ENCODE measurements around the gene MYO16. TPM values are rescaled to one million over a fixed set of nuclear protein-coding genes. Genes with fewer than 3 reads are reported as not detected.
"Not testable (repeated sequence)": the region's sequence is repeated elsewhere in the genome, so short reads cannot be mapped to it uniquely, and the experiment has no call there.

MYO16 gene
- total RNA-seq, 1 donor from 2014 or later = 0.92 TPM

DNA sequence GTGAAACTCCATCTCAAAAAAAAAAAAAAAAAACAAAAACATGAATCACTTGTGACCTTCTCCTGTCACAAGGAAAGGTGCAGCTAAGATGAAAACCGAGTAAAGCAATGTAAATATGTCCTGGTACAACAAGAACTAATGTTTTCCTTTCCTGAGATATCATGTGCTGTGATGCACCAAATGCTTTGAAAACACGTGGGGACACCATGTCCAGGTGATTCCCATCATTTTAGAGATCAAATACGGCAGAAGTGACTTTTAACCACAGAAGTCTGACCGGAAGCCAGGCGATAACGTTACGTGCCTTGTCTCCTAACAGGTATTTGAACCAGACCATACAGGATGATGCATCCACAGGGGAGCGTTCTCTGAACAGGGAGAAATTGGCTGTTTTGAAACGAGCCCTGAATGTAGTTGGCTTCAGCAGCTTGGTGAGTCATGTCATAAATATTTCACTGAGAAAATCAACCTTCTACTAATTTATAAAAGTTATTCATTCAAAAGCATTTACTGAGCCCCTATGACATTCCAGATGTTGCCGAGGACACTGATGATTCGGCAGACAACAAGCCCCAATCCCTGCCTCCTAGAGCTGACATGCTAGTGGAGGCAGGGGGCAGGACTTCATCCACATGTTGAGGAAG lies 328.1 kb downstream of the MYO16 start:
- intact Hi-C loops (cut with DNase I) = no loop called here
- DNase-seq (ENCODE audit: low spot score) = no peak

DNA sequence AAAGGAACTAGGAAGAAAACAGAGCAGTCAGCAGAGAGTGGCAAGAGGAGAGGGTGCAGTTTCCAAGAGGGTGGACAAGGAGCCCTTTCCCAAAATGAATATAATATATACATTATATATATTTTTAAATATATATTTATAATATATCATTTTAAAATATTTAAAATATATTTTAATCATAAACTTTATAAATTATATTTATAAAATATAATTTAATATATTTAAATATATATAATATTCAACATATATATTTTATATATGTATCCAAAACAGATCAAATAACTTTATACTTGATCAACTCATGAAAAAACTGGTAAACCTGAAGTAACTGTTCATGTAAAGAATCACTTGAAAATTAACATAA lies 328.6 kb downstream of the MYO16 start:
- intact Hi-C loops (cut with DNase I) = no loop called here
- DNase-seq (ENCODE audit: low spot score) = no peak

DNA sequence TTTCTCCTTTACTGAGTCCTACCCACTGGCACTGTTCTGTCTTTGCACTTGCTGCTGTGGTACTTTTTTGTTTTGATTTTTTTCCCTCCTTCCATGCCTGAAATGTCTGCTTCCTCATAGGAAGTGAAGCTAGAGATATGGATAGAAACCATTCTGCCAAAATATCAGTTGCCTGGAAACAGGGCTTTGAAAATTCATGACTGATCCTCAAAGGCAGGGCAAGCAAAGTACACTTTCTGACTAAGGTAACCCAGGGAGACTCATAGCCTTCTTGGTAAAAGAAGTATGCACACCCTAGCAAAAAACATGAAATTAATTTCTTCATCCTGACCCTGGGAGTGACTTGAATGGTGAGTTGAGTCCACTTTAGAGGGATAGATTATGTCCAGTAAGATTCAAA lies 329.8 kb downstream of the MYO16 start:
- DNase-seq (ENCODE audit: low spot score) = no peak
- intact Hi-C loops (cut with DNase I) = no loop called here

DNA sequence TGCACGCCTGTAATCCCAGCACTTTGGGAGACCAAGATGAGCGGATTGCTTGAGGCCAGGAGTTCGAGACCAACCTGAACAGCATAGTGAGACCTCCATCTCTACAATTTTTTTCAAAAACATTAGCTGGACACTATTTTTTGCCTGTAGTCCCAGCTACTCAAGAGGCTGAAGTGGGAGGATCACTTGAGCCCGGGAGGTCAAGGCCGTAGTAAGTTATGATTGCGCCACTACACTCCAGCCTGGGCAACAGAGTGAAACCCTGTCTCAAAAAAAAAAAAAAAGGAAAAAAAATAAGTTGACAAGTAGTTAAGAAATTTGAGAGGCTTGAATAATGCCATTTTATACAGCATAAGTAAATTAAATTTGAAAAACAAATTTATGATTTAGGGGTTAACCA lies 330.6 kb downstream of the MYO16 start:
- intact Hi-C loops (cut with DNase I) = loop anchor here (5.0 to 10.0 kb wide), 4 partner anchors 165 to 1177 kb away; no protein-coding TSS in a partner anchor

DNA sequence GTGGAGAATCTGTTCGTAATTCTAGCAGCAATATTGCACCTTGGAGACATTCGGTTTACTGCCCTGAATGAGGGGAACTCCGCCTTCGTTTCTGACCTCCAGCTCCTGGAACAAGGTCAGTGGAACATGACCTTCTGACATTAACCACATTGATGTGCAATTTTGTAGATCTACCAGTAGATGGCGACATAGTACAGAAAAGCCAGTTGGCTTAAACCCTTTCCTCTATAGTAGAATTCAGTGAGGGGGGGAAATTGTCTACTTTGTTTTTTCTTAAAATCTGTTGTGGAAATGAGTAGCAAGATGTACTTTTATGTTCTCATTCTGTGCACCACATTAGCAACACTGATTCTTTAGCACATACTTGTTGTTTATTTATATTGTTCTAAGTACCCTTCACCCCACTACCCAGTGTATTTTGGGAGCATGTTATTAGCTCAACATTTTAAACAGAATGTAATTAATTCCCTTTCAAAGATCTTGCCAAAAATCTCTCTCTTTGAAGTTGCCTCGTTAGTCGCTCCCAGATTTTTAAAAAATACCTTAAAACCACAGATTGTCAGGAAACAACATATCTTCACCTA lies 332.2 kb downstream of the MYO16 start:
- DNase-seq (ENCODE audit: low spot score) = no peak
- intact Hi-C loops (cut with DNase I) = loop anchor here (5.0 to 10.0 kb wide), 4 partner anchors 163 to 1176 kb away; no protein-coding TSS in a partner anchor

More for the DNA sequence above, 330.6 kb downstream of the MYO16 start:
- no peak for DNase-seq (ENCODE audit: low spot score)

DNA sequence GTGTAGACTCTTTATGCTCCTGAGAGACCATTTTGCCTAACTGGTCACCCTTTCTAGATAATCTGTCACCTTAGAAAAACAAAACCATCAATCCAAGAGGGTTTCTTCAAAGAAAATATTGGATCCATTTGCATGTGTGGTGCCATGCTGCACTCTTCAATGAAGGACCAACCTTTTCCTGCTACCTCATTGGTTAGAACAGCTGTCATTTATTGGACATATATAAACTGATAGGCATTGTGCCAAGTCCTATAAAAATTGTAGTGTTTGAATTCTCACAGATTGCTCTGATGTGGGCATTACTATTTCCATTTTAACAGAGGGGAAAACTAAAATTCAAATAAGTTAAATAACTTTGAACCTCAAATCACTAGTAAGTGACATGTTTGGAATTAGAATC lies 333.2 kb downstream of the MYO16 start:
- intact Hi-C loops (cut with DNase I) = loop anchor here (5.0 to 10.0 kb wide), 4 partner anchors 162 to 1175 kb away; no protein-coding TSS in a partner anchor

DNA sequence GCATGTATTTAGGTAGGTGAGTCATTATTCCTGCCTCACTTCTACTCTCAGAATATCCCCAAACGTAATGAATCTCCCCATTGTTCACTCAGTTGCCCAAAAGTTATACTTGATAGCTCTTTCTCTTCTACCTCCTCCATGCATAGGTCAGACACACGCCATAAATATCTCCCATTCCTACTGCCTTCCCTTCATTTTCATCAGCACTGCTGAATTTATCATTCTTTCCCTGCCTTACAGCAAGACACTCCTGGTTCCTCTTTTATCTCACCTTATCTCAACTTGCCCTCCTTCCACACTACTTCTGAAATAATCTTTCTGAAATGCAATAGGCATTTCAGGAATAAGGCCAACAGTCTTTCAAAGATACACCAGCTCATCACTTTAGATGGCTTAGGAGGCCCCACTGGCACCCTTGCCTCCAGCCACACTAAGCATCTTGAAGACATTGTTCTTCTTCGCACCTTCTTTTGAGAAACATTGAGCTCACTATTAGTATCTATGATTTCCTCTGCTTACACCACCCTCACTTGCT lies 333.9 kb downstream of the MYO16 start:
- intact Hi-C loops (cut with DNase I) = loop anchor here (5.0 to 10.0 kb wide), 4 partner anchors 161 to 1174 kb away; no protein-coding TSS in a partner anchor
- no peak for DNase-seq (ENCODE audit: low spot score)

More for the DNA sequence above, 333.2 kb downstream of the MYO16 start:
- no peak for DNase-seq (ENCODE audit: low spot score)

DNA sequence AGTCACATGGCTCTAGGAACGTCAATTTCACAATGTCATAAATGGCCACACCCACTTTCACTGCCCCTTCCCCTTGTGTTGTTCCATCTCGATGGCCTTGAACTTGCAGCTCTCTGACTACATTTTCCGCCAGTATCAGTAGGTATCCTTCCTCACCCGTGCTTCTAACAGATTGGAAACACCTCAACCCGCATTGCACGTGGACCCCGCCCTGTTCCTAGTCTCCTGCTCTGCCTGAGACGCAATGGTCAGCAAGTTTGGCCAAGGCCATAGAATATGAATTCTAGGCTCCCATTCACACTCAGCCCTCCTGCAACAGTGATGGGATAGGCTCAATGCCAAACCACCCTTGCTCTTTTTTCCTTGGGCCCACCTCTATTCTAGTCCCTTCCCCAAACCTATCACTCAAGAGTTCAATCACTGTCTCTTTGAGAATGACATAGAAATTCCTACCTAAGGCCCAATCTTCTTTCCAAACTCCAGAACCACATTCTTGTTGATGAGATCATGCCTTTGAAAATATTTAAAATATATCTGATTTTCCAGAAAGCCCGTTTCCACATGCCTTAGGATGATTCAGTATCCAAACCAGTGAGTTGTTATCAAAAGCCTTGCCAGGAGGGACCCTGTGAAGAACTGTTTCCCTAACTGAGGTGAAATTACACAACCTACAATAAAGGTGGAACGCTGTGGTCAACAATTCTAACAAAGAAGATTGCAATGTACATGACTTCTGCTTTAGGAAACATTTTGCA lies 334.6 kb downstream of the MYO16 start:
- no peak for DNase-seq (ENCODE audit: low spot score)
- intact Hi-C loops (cut with DNase I) = loop anchor here (5.0 to 10.0 kb wide), 4 partner anchors 161 to 1173 kb away; no protein-coding TSS in a partner anchor

DNA sequence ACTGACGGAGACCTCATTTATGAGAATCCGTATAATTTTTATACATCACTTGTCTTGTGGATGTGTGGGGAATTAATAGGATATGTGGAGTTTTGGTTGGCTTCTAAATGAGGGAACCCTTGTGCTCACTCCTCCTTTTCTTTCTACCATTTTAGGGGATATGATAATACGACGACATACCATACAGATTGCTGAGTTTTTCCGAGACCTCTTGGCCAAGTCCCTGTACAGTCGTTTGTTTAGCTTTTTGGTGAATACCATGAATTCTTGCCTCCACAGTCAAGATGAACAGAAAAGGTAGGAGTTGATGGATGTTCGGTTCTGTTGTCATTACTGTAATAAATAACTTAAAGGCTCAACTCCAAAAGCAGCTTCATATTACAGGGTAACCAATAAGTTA lies 335.2 kb downstream of the MYO16 start:
- DNase-seq (ENCODE audit: low spot score) = no peak
- intact Hi-C loops (cut with DNase I) = loop anchor here (5.0 to 10.0 kb wide), 4 partner anchors 160 to 1173 kb away; no protein-coding TSS in a partner anchor

DNA sequence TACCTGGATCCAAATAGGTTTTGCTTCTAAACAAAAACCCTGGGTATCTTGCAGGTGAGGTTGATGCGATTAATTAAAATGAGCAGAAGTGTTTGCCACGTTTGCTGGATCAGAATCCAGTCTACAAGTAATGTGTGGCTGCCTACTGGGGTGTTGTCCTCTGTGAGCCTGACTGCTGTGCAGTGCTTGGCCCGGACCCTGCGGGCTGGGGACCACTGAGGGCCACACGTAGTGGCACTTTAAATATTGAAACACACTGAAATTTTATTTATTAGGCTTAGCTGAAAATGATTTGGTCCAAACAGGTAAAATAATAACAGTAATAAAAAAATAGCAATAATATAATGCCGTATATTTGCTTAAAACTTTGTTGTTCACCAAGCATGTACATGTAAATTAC lies 338.0 kb downstream of the MYO16 start:
- intact Hi-C loops (cut with DNase I) = loop anchor here (10.0 kb wide), 1 partner anchor 157 kb away; no protein-coding TSS in a partner anchor
- DNase-seq (ENCODE audit: low spot score) = no peak

DNA sequence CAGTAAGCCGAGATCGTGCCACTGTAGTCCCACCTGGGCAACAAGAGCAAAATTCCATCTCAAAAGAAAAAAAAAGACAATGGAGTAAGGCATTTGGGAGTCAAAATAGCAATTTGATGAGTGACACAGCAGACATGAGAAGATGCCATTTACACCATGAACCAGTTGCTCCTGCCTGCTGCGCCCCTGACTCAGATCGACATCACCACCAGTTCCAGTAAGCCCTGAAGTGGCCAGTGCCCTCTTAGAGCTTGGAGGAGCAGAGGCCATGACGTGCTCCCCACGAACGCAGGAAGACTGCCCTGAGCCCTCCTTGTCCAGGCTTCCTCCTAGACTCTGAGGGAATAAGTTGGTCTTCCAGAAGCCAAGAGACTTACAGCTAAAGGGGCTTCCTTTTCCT lies 339.2 kb downstream of the MYO16 start:
- DNase-seq (ENCODE audit: low spot score) = no peak
- intact Hi-C loops (cut with DNase I) = loop anchor here (10.0 kb wide), 1 partner anchor 156 kb away; no protein-coding TSS in a partner anchor

DNA sequence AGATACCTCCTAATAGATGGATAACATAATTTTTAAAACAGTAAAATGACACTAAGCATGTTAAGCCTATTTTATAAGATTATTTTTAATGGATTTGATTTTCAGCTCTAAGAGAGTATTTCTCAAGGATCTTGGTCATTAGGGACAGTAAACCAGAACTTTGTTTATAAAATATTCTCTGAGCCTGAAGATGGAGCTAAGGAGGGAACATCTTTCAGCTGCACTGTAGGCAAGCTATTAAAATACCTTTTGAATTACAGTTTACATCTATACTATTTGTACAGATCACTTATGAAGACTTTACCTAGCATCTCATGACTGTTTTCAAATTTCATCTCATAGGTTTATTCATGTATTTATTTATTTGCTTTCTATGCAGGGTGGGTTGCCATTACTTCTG lies 345.3 kb downstream of the MYO16 start:
- DNase-seq (ENCODE audit: low spot score) = no peak
- intact Hi-C loops (cut with DNase I) = no loop called here

DNA sequence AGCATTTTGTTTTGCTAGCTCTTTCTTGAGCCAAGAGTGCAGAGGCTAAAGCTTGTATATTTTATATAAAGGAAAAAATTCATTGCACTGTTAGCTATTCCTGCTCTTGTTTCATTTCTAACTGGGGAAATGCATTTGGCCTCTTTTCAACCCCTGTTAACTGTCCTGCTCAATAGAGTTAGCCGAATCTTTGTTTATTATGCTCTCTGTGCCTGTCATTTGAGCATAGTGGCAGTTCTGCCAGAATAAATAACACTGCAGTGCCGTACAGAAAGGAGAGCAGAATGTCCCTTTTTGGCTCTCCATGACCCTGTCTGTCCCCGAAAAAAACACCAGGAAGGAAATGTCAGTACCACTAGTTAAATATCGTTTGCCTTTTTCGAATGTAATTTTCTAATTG lies 350.8 kb downstream of the MYO16 start:
- DNase-seq (ENCODE audit: low spot score) = no peak
- intact Hi-C loops (cut with DNase I) = no loop called here

DNA sequence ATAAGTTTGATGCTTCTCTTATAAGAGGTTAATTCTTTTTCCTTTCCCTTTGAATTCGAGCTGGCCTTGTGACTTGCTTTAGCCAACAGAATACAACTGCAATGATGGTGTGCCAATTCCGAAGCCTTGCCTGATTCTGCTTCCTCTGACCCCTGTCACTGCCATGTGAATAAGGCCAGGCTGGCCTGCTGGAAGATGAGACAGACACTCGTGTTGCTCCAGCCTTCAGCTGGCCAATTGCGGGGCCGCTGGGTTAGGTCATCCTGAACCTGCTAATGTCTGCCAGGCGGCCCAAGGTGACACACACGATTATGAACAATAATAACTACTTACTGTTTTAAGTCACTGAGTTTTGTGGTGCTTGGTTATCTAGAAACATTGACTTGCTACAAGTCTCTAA lies 352.0 kb downstream of the MYO16 start:
- no peak for DNase-seq (ENCODE audit: low spot score)
- intact Hi-C loops (cut with DNase I) = no loop called here

DNA sequence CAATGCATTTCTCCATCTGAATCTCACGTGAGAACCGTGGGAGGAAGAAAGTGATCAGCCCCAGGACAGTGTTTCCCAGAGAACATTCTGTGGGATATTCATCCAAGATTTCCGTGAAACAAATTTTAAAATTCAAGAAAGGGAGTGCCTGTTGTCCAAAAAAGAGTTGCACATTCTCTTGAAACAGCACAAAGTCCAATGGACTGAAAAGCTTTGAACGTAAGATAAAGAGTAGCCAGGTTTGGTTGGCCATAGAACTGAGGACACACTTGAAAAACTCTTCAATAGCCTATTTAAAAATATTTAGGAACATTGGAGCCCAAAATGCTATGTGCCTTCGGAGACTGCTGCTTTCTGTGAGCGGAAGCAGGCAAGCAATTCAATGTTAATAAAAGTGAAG lies 353.9 kb downstream of the MYO16 start:
- no peak for DNase-seq (ENCODE audit: low spot score)
- intact Hi-C loops (cut with DNase I) = no loop called here

DNA sequence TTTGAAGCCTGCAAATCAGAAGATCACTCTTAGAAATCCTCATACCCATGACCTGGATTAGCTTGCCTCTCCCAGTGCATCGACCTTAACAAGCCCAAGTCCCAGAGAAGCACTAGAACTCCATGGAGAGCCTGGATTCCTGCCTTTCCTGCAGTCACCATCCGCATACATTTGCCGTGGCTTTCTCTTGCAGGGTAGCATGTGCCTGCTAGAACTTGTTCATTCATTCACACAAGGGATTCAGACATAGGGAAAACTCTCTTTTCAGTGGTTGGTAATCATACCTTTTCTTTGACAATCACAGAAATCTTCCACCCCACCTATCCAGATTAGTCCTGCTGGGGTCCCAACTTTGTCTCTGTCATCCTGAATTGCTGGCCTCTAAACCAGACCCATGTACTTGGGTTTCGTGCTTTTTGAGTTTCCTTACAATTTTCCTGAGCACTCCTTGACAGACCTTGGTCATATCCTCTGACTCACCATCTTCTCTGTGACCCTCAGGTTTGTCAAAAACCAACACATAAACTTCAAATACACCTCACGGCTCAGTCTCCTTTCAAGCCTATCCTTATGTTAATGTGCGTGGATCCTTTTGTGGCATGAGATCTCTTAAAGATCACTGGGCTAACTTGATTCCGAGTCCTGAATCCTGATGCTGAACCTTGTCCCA lies 355.0 kb downstream of the MYO16 start:
- DNase-seq (ENCODE audit: low spot score) = no peak
- intact Hi-C loops (cut with DNase I) = no loop called here

DNA sequence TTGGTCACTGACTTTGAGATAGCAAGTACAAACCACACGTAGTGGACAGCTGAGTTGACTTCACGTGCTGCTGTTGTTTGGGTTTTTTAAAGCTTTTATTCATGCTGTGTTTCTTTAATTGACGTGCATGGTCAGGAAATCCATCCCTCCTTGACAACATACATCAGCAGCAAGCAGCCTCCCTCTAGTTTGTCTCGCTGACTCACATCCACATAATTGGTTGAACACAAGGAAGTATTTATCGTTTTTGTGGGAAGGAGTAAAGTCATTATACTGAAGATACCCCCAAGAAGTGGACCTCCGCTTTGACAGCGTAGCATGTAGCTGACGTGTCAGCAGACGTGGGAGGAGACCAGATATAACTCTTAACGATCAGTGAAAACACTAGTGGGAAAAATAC lies 355.8 kb downstream of the MYO16 start:
- intact Hi-C loops (cut with DNase I) = no loop called here
- DNase-seq (ENCODE audit: low spot score) = no peak

DNA sequence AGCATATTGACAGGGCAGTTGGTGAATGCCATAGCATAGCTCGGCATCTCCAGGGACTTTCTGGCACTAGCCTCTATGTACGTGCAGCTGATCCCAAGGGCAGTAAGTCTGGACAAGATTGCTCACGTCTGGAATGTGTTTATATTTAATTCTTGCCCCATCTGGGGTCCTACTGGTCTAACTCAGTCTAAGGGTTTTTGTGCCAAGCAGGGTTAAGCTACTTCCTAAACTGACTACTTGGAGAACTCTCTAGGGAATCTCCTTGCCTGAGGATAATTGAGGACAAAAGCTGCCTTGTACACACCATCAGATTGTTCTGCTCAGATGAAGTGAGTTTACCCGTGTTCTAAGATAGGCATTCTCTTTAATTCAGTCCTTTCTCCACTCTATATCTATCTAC lies 358.1 kb downstream of the MYO16 start:
- DNase-seq (ENCODE audit: low spot score) = no peak
- intact Hi-C loops (cut with DNase I) = no loop called here

DNA sequence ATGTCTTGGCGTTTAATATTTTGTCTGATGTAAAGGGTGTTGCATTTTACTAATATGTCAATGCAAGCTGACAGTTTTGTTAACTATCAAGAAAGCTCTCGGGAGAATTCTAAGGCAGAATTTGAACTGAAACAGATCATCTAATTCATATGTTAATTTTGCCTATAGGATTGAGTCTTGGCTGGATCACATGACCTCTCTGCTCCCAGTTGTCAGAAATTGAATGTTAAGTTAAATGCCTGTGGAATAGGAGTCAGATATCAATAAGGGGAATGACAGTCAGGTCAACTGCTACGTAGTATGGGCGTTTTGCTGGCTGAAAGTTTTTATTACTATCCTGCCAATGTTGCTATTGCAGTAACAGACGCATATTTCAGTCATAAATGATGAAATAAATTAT lies 358.5 kb downstream of the MYO16 start:
- intact Hi-C loops (cut with DNase I) = no loop called here
- DNase-seq (ENCODE audit: low spot score) = no peak

DNA sequence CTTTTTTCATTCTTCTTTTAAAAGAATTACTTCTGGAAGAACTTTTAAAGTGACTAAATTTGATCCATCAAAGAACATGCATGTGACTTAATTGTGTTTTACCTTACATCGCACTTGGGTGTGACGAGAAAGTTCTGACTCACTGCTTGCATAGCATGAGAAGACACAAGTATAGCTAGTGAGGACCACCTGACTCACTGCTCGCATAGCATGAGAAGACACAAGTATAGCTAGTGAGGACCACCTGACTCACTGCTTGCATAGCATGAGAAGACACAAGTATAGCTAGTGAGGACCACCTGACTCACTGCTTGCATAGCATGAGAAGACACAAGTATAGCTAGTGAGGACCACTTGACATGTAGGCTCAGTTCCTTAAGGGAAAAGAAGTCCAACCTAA lies 362.0 kb downstream of the MYO16 start:
- not testable (repeated sequence) for DNase-seq (ENCODE audit: low spot score)
- intact Hi-C loops (cut with DNase I) = loop anchor here (10.0 kb wide), 1 partner anchor 93 kb away; no protein-coding TSS in a partner anchor
